Measurements from ENCODE around the gene DCDC1.

The DCDC1 gene

DNA sequence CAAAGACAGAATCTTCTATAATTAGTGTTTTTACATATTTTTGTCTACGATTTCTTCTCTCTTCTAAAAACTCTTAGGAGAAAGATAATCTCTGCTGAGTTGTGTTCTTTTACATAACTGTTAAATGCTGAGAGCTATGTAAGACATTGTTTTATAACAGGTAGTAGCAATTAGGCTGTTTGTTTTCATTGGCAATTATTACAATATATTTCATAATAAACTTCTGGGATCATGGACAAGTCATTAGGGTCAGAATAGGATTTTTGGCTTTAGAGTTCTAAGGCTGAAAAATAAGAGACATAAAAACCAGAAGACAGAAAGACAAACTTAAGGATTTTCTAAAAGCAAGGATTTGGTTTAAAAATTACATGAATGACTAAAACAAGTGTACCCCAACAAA is 120.8 kb downstream of the DCDC1 start:
- Histone ChIP-seq H3K4me3 (ENCODE audit: severe bottlenecking) (no peak overlapping the region), H3K36me3 (ENCODE audit: low read depth) (no peaks in the 10 kb centered on the region), H3K9me3 (ENCODE audit: severe bottlenecking) (no peaks in the 10 kb centered on the region), H3K27me3 (ENCODE audit: insufficient read depth, poor library complexity, severe bottlenecking) (peaks cover 8% of the 10 kb centered on the region), H3K27ac (ENCODE audit: poor library complexity, severe bottlenecking) (no peak overlapping the region), H3K4me1 (ENCODE audit: insufficient read depth, poor library complexity, severe bottlenecking) (no peaks in the 10 kb centered on the region)
- DNase-seq (ENCODE audit: low spot score), result no peak
- TF ChIP-seq, protein P1, sequence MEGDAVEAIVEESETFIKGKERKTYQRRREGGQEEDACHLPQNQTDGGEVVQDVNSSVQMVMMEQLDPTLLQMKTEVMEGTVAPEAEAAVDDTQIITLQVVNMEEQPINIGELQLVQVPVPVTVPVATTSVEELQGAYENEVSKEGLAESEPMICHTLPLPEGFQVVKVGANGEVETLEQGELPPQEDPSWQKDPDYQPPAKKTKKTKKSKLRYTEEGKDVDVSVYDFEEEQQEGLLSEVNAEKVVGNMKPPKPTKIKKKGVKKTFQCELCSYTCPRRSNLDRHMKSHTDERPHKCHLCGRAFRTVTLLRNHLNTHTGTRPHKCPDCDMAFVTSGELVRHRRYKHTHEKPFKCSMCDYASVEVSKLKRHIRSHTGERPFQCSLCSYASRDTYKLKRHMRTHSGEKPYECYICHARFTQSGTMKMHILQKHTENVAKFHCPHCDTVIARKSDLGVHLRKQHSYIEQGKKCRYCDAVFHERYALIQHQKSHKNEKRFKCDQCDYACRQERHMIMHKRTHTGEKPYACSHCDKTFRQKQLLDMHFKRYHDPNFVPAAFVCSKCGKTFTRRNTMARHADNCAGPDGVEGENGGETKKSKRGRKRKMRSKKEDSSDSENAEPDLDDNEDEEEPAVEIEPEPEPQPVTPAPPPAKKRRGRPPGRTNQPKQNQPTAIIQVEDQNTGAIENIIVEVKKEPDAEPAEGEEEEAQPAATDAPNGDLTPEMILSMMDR (IDR thresholded peaks at IDR 0.05; ENCODE audit: poor library complexity, severe bottlenecking), result no peak
- ATAC-seq (ENCODE audit: low read depth), result no peak

DNA sequence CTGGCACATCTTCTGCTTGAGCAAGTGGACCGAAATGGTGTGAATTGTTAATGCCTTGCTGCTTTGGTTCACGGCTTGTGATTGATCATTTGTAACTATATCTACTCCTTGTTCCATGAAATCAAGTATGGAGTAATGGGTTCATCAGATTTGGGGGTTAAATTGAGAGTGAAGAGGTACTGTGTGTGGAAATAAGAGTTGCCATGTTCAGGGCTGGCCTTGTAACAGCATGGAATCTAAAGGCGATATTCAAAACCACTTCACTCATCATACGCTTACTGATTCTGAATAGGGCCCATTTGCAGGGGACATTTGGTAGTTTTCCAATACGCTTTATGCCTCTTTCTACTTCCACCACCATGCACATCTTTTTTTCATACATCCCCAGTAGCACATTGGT is 122.2 kb downstream of the DCDC1 start:
- ATAC-seq (ENCODE audit: low read depth) (no peak), DNase-seq (ENCODE audit: low spot score) (no peak)
- H3K4me3 ChIP-seq (ENCODE audit: severe bottlenecking), result no peak overlapping the region

DNA sequence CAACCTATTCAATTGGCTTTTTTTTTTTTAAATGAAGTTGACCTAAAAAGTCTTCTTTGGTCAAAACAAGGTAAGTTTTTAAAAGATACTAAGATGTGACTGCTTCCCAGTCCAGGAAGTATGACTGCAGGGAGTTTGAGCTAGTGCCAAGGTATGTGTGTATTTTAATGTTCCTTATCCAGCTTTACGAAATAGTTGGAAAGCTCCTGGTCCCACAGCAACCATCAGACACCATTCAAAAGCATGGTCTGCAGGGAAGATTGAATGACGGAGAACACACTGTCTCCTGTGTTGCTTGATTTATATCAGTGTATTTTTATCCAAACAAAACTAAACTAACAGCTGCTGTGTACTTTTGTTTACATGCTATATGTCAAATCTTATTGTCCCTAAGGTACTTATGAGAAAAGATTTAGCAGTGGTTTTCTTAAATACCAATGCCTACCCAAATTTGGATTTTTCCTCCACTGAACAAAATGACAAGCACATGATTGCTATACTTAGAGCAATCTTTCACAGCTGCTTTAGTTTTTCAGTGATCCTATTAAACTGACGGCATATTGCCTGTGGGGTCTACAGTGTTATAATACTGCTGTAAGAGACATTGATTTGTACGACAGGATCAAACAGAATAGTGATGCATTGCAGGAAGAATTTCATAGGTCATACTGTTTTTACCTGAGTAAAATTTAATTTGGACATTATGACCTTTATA is 122.9 kb downstream of the DCDC1 start:
- H3K4me1 ChIP-seq (ENCODE audit: insufficient read depth, poor library complexity, severe bottlenecking), result no peaks in the 10 kb centered on the region
- peaks cover 8% of the 10 kb centered on the region for H3K27me3 ChIP-seq (ENCODE audit: insufficient read depth, poor library complexity, severe bottlenecking)
- H3K9me3 ChIP-seq (ENCODE audit: severe bottlenecking), result no peaks in the 10 kb centered on the region
- H3K4me3 ChIP-seq (ENCODE audit: severe bottlenecking), result no peak overlapping the region
- H3K27ac ChIP-seq (ENCODE audit: poor library complexity, severe bottlenecking), result no peak overlapping the region
- H3K36me3 ChIP-seq (ENCODE audit: low read depth), result no peaks in the 10 kb centered on the region
- ATAC-seq (ENCODE audit: low read depth) (no peak), DNase-seq (ENCODE audit: low spot score) (no peak)
- TF ChIP-seq, protein P1 (IDR thresholded peaks at IDR 0.05; ENCODE audit: poor library complexity, severe bottlenecking), result no peak

More for the DNA sequence above, 122.2 kb downstream of the DCDC1 start:
- no peaks in the 10 kb centered on the region for H3K36me3 ChIP-seq (ENCODE audit: low read depth)
- TF ChIP-seq, protein P1 (IDR thresholded peaks at IDR 0.05; ENCODE audit: poor library complexity, severe bottlenecking), result no peak
- H3K9me3 ChIP-seq (ENCODE audit: severe bottlenecking), result no peaks in the 10 kb centered on the region
- H3K27ac ChIP-seq (ENCODE audit: poor library complexity, severe bottlenecking), result no peak overlapping the region
- H3K27me3 ChIP-seq (ENCODE audit: insufficient read depth, poor library complexity, severe bottlenecking), result peaks cover 8% of the 10 kb centered on the region
- no peaks in the 10 kb centered on the region for H3K4me1 ChIP-seq (ENCODE audit: insufficient read depth, poor library complexity, severe bottlenecking)

DNA sequence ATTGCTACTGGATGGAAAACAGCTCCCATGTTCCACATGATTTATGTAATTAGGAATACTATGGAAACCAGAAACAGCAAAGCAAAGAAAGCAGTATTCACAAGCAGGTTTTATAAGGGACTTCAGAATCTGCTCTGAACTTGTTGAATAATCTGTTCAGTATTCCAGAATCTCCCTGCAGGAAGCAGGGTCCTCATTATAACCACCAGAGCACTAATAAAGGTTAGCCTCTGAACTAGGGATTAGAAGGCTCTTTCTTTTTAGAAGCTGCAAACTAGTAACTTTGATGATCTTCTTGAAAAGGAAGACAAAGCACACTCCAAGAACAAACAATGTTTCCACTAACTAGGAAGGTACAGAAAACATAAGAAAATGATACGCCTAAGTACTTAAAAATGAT is 125.8 kb downstream of the DCDC1 start:
- no peaks in the 10 kb centered on the region for H3K9me3 ChIP-seq (ENCODE audit: severe bottlenecking)
- H3K36me3 ChIP-seq (ENCODE audit: low read depth), result no peaks in the 10 kb centered on the region
- peaks cover 8% of the 10 kb centered on the region for H3K27me3 ChIP-seq (ENCODE audit: insufficient read depth, poor library complexity, severe bottlenecking)
- TF ChIP-seq, protein P1 (IDR thresholded peaks at IDR 0.05; ENCODE audit: poor library complexity, severe bottlenecking), result no peak
- no peak overlapping the region for H3K27ac ChIP-seq (ENCODE audit: poor library complexity, severe bottlenecking)
- ATAC-seq (ENCODE audit: low read depth) (no peak), DNase-seq (ENCODE audit: low spot score) (no peak)
- H3K4me1 ChIP-seq (ENCODE audit: insufficient read depth, poor library complexity, severe bottlenecking), result no peaks in the 10 kb centered on the region
- no peak overlapping the region for H3K4me3 ChIP-seq (ENCODE audit: severe bottlenecking)

DNA sequence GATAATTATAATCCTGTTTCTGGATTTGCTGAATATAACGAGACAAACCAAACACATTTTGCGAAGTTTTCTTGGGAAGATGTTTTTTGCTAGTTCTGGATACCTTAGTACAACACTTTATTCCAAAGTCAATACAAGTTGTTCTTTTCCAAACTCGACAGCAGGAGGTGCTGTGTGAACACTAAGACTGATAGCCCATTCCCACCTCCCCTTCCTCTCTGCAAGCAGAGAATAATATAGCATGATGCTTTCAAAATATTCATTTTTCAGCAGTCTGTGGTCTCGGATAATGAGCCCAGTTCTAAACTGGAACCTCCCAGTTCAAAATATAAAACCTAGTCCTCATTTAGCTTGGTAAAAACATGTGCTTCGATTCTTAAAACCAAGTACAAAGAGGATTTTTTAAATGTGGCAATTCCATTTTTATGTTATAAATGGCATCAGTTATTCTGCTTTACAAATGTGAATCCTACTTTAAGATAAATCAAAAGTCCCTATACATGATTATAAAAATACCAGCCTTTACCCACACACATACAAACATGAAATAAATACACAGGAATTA is 129.1 kb downstream of the DCDC1 start:
- ATAC-seq (ENCODE audit: low read depth) (0 out of 3 replicates have a peak, but pooled peaks have one; percentile 42), DNase-seq (ENCODE audit: low spot score) (no peak)
- H3K27me3 ChIP-seq (ENCODE audit: insufficient read depth, poor library complexity, severe bottlenecking), result no peaks in the 10 kb centered on the region
- TF ChIP-seq, protein P1 (IDR thresholded peaks at IDR 0.05; ENCODE audit: poor library complexity, severe bottlenecking), result peak; percentile 63
- H3K4me1 ChIP-seq (ENCODE audit: insufficient read depth, poor library complexity, severe bottlenecking), result no peaks in the 10 kb centered on the region
- no peaks in the 10 kb centered on the region for H3K9me3 ChIP-seq (ENCODE audit: severe bottlenecking)
- H3K27ac ChIP-seq (ENCODE audit: poor library complexity, severe bottlenecking), result no peak overlapping the region
- H3K4me3 ChIP-seq (ENCODE audit: severe bottlenecking), result no peak overlapping the region
- H3K36me3 ChIP-seq (ENCODE audit: low read depth), result no peaks in the 10 kb centered on the region

Measured in RWPE2 (cell line).